HG03103 (cell line): ENCODE results near the gene CMIP.
"Not testable (repeated sequence)": the region's sequence is repeated elsewhere in the genome, so short reads cannot be mapped to it uniquely, and the experiment has no call there.

ENCODE experiments used
- ATAC-seq: cut with Tn5 transposase; IDR thresholded peaks from one replicate; pipeline ENCODE4 v1.9.1; 2021; ENCODE audit warnings: low read depth; ENCODE audit not compliant: unreplicated experiment

The CMIP gene

DNA sequence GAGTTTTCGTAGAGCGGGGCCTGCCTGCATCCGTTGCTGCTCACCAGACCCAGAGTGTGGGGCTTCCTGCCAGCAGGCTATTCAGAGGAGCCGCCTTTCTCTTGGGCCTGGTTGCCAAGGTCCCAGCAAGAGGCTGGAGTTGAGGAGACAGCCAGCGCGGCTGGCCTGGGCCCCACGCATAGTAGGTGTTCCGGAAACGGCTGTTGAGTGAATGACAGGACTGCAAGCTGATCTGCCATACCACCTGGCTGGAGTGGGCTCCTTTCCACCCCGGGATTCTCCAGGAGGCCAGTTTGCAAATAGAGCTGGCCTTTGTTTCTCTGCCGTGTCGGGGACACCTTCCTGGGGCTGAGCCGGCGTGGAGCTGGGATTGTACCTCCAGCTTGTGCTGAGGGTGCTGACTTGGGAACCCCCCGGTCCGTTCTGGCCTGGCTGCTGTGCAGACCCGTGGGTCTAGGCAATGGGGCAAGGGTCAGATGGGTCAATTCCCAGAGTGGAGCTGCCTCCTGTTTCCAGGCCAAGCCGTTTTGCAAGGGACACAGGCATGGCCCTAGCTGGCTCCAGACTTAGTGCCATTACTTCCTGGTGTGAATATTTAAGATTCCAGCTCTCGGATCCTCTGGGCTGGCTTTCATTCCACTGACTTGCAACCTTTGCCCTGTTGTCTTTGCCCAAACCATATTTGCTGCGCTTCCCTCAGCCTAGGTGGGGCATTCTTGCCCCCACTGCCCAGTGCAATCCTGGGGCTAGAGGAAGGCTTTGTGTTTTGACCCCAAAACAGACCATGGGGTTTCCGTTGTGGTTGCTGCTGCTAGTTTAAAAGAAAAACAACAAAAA, 68.8 kb downstream of the CMIP start:
- no peak for ATAC-seq

GRCh38 chr16:81514041-81514559, 69.5 kb downstream of the CMIP start:
- peak; percentile 62 for ATAC-seq

- no peak for ATAC-seq
These were observed 70.1 kb downstream of the CMIP start for GRCh38 chr16:81514568-81515258.

- no peak for ATAC-seq
These were observed 70.7 kb downstream of the CMIP start for GRCh38 chr16:81515281-81515680.

DNA sequence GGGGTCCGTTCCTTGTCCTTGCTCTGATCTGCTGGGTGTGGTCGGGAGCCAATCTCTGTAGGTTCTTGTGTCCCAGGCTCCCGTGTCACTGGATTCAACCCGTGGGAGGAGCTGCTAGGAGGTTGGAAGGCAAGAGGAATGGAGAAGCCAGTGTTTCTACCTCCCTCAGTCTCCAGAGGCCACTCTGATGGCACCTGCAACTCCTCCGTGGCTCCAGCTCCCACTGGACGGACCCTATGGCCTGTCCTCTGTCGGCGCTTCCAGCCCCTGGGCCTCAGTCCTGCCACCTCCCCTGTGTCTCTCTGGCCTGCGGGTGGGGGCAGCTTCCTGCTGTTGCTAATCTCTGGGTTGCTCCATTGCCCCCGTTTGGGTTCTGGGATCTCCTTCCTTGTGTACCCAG, 71.1 kb downstream of the CMIP start:
- ATAC-seq = no peak

DNA sequence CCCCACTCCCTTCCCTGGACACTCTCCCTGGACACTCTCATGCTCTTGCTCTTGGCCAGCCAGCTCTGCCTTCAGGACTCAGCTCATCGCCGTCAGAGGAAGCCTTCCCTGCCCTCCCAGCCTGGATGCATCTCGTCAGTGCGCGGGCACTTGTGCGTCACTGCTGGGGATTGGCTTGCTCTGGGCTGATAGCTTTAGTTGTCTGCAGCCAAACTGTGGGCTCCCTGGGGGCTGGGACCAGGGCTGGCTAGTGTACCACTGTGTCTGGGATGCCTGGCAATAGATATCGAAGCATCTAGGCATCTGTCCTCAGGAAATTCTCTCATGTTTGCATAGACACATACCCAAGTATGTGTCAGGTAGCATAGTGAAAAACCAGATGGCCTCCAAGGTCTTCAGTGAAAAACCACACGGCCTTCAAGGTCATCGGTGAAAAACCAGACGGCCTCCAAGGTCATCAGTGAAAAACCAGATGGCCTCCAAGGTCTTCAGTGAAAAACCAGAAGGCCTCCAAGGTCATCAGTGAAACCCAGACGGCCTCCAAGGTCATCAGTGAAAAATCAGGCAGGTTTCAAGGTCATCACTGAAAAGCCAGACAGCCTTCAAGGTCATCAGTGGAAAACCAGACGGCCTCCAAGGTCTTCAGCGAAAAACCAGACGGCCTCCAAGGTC, 72.0 kb downstream of the CMIP start:
- ATAC-seq = no peak

DNA sequence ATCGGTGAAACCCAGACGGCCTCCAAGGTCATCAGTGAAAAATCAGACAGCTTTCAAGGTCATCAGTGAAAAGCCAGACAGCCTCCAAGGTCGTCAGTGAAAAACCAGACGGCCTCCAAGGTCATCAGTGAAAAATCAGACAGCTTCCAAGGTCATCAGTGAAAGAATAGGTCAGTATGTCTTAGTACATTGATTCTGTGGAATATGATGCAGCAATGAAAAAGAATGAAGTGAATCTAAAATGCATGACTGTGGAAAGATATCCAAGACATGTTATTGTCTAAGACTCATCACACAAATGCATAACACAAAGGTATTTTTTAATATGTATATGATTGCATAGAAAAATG, 72.5 kb downstream of the CMIP start:
- no peak for ATAC-seq

- no peak for ATAC-seq
These were observed 73.2 kb downstream of the CMIP start for GRCh38 chr16:81517629-81518438.

DNA sequence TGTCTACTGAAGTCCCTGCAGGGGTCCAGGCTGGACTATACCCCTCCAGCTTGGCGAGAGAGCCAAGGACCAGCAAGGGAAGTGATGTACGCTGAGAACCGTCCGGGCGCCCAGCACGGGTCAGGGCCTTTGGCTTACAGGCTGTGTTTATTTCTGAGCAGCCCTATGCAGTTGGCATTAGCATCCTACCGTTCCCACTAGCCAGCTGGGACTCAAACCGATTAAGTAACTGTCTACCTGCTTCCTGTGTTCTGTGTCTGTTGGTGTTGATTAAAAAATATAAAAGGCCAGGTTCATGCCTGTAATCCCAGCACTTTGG, 73.8 kb downstream of the CMIP start:
- no peak for ATAC-seq

- ATAC-seq = no peak
These were observed 74.9 kb downstream of the CMIP start for GRCh38 chr16:81519301-81520150.

DNA sequence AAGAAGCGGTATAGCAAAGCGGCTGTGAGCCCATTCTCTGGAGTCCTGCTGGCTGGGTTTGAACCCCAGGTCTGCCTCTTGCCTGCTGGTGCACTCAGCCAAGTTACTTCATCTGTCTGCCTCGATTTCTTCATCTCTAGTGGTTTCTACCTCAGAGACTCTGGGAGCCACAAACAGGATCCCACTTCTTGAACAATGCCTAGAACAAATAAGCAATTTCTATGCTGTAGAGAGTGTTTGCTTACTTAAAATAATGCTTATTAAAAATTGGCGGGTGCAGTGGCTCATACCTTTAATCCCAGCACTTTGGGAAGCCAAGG, 75.5 kb downstream of the CMIP start:
- no peak for ATAC-seq

DNA sequence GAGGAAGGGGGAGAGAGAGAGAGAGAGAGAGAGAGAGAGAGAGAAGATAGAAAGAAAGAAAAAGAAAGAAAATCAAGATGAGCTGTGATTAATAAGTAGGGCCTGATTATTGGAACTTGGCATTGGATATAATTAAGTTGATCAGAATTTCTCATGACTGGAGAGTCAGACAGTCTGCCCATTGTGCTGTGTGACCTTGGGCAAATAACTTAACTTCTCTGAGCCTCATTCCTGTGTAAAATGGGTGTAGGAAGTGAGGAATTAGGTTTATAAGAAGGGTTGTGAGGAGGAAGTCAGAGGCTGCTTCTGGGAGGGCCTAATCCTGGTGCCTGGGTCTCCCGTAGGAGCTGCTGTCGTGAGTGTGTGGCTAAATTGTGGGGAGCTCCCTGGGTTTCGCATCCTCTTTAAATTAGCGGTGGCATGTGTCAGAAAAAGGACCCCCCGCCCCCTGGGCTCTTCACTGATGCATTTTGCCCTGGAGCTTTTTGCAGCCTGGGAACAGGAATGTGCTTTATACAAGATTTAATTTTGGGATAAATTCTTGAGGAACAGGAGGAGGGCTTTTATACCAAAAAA, 76.0 kb downstream of the CMIP start:
- ATAC-seq = no peak

DNA sequence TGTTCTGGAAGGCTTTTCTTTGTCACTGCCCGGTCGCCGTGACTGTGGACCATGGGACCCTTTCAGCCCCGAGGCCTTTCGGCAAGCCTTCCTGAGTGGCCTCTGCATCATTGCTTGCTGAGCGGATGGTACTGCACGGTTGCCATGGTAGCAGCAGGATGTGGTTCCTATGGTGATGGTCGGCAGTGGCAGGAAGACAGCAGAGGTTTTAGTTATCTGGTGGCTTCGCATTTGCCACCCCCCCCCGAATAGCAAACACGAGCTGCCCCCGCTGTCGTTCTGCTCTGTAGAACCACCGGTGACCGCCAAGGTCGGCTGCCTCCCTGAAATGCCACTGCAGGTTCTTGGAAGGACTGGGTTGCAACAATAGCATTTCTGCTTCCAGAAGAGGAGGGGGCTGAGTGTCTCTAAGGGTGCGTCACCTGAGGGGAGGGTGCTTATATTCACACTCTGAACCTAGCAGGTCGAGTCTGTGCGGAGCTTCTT, 76.6 kb downstream of the CMIP start:
- ATAC-seq = no peak

- no peak for ATAC-seq
These were observed 77.6 kb downstream of the CMIP start for GRCh38 chr16:81522108-81522701.

DNA sequence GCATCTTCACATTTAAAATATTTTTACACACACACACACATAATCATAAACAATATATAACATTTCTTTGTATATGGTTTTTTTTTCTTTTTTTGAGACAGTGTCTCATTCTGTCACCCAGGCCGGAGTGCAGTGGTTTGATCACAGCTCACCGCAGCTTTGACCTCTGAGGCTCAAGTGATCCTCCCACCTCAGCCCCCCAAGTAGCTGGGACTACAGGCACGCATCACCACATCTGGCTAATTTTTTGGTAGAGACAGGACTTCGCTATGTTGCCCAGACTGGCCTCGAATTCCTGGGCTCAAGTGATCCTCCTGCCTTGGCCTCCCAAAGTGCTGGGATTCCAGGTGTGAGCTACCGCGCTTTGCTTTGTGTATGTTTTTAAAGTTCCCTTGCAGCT, 78.2 kb downstream of the CMIP start:
- not testable (repeated sequence) for ATAC-seq

DNA sequence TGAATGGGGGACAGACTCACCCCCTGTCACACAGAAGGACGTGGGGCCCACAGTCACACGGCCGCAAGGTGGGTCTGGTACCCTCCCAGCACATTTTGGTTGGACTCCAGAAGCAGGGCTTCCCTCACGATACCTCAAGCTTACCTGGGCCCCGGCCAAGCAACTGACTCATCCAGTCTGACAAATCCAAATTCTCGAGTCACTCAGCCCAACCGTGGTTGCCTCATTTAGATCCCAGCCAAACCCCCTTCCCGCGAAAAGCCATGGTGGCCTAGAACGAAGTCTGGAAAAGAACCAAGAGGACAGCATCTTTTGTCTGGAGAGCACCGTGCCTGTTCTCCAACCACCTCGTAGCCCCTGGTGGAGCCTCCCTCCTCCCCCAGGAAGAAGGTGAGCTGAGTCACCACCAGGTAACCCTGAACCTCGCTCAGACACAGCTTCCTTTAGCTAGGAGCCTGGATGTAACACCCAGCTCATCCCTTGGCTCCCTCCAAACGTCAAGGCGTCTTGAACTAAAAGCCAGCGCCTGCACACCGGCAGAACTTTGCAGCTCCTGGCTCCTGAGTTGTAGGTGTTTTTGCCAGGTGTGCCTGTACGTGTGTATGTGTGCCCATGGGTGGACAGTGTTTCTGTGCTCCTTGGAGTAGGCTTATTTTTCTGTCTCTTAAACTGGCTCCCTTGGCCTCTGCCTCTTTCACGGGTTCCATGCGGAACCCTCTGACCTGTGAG, 78.9 kb downstream of the CMIP start:
- ATAC-seq = no peak

- no peak for ATAC-seq
These were observed 79.8 kb downstream of the CMIP start for GRCh38 chr16:81524382-81524781.

GRCh38 chr16:81524885-81525284, 80.3 kb downstream of the CMIP start:
- ATAC-seq = not testable (repeated sequence)
